Measurements from ENCODE around the gene RPS21.

Gene RPS21

DNA sequence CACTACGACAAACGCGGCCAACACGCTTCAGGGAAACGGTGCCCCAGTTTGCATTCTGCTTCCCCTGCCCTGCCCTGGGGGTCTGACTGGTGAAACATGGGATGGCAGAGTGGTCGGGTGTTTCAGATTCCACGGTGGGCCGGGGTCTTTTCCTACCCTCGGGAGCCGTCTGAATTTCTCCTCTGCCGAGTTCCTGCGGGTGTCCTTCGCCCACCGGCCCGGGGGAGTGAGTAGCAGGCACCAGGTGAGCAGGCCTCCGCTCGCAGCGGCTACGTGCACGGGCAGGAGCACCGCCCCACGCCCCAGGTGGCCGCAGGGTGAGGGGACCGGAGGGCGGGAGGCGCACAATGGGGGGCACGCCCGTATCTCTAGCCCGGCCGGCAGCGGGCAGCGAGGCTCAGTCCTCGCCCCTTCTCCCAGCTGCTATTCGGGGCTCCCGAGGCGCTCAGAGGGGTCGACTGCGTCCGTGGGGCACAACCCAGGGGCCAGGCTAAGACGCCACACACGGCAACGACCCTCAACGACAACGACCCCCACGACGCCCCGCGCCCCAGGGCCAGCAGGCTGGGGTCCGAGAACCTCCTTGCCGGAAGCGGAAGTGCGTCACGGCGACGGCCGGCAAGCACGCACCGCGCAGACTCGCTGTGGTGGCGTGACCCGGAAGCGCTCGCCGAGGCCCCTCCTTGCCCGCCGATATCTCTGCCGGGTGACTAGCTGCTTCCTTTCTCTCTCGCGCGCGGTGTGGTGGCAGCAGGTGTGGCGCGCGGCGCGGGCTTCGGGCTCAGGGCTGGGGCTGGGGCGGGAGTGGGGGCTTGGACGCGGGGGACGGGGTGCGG is at the start of gene RPS21:
Gene RPS21, plus strand, starts transcription at position 721 of the 836 bp plus-strand sequence. CDS start 236 bp downstream, outside the sequence.
- DNase-seq (ENCODE audit: low read depth) = peak; percentile 50
- H3K4me3 ChIP-seq (ENCODE audit: low read depth, low read length) = peak within 1 kb of the TSS; percentile 98

- H3K4me3 ChIP-seq (ENCODE audit: low read depth, low read length) = no peak overlapping the region
- DNase-seq (ENCODE audit: low read depth) = no peak
These were observed 49.2 kb upstream of the RPS21 start for GRCh38 chr20:62337558-62338293.

GRCh38 chr20:62338294-62338620 is 48.6 kb upstream of the RPS21 start:
- no peak overlapping the region for H3K4me3 ChIP-seq (ENCODE audit: low read depth, low read length)
- no peak for DNase-seq (ENCODE audit: low read depth)

DNA sequence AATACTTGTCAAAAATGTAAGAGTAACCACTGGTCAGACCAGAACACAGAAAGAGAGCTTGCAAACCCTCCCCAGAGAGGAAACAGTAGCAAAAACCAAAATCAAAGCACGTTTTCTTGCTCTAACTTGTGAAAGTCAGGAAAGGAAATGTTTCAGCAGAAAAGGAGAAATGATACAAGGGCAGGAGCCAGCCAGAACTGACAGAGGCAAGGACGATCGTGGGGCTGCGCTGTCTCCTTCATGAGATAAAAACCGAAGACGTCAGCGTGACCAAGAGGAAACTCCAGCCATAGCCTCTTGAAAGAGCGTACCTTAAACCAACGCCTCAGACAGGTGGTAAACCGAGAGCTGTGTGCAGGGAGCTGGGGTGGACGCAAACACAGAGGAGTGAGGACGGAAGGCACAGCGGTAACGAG is 47.2 kb upstream of the RPS21 start:
- H3K4me3 ChIP-seq (ENCODE audit: low read depth, low read length) = no peak overlapping the region
- DNase-seq (ENCODE audit: low read depth) = no peak

GRCh38 chr20:62342910-62343309 is 44.0 kb upstream of the RPS21 start:
- no peak overlapping the region for H3K4me3 ChIP-seq (ENCODE audit: low read depth, low read length)
- DNase-seq (ENCODE audit: low read depth) = no peak

DNA sequence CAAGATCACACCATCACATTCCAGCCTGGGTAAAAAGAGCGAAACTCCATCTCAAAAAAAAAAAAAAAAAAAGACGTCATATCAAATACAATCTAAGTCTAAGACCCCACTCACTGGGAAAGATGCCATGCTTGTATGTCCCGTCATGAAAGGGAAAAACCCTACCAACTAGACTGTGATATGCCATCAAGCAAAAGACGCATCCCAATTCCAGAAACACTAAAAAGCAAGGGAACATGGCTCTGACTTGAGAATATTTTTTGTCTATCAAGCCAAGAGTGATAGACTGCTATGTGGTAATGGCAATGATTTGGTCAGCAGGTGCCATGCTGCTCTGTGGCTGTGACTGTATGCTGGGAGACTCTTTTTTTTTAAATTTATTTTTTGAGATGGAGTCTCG is 42.8 kb upstream of the RPS21 start:
- no peak overlapping the region for H3K4me3 ChIP-seq (ENCODE audit: low read depth, low read length)
- no peak for DNase-seq (ENCODE audit: low read depth)

- no peak for DNase-seq (ENCODE audit: low read depth)
- no peak overlapping the region for H3K4me3 ChIP-seq (ENCODE audit: low read depth, low read length)
These were observed 42.1 kb upstream of the RPS21 start for GRCh38 chr20:62344782-62345181.

DNA sequence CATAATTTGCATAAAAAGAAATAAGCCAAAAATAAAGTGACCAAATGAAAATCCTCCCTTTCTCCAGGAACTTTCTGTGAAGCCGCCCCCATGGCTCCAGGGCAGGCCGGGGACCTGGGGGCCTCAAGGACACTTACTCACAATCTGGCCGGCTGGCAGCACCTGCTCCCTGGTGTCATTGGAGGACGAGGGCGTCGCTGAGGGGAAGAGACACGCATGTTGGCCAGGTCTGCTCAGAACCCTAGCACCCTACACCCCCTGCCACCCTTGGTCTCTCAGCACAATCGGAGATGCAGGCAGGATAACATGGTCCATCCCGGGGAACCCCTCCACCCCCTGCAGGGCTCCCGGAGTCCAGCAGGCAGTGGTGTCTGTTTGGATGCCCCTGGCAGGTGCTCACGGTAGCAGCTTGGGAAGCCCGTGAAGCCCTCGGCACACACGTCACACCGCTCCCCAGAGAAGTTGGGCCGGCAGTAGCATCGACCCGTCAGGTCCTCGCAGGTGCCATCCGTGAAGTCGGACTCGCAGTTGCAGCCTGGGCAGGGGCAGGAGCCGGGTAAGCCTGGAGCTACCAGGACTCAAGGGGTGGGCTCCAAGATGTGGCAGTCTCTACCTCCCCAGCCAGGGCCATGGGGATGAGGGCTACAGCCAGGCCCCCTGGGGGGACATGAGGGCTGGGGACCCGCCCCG is 41.1 kb upstream of the RPS21 start:
- no peak overlapping the region for H3K4me3 ChIP-seq (ENCODE audit: low read depth, low read length)
- no peak for DNase-seq (ENCODE audit: low read depth)

GRCh38 chr20:62346398-62347150 is 40.3 kb upstream of the RPS21 start:
- no peak for DNase-seq (ENCODE audit: low read depth)
- no peak overlapping the region for H3K4me3 ChIP-seq (ENCODE audit: low read depth, low read length)

- no peak for DNase-seq (ENCODE audit: low read depth)
- no peak overlapping the region for H3K4me3 ChIP-seq (ENCODE audit: low read depth, low read length)
These were observed 39.8 kb upstream of the RPS21 start for GRCh38 chr20:62347151-62347404.

- DNase-seq (ENCODE audit: low read depth) = no peak
These were observed 39.5 kb upstream of the RPS21 start for GRCh38 chr20:62347445-62347844.

GRCh38 chr20:62348604-62349003 is 38.3 kb upstream of the RPS21 start:
- no peak overlapping the region for H3K4me3 ChIP-seq (ENCODE audit: low read depth, low read length)
- no peak for DNase-seq (ENCODE audit: low read depth)

More at GRCh38 chr20:62347445-62347844, 39.5 kb upstream of the RPS21 start:
- H3K4me3 ChIP-seq (ENCODE audit: low read depth, low read length) = no peak overlapping the region

DNA sequence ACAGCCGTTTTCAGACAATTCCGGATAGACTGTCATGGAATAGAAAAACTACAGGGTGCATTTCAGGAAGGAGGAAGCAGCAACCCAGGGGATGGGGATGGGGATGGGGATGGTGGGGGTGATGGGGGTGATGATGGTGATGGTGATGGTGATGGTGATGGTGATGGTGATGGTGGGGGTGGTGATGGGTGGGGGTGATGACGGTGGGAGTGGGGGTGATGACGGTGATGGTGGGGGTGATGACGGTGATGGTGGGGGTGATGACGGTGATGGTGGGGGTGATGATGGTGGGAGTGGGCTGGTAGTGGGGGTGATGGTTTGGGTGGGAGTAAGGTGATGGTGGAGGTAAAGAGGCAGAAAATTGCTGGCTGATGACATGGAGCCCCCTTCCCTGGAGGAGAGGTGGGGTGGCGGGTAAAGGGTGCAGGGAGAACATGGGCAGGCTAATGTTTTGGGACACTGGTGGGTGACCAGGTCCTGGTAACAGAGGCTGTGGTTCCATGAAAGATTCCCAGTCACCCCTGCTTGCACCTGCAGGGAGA is 37.3 kb upstream of the RPS21 start:
- no peak for DNase-seq (ENCODE audit: low read depth)
- H3K4me3 ChIP-seq (ENCODE audit: low read depth, low read length) = no peak overlapping the region

DNA sequence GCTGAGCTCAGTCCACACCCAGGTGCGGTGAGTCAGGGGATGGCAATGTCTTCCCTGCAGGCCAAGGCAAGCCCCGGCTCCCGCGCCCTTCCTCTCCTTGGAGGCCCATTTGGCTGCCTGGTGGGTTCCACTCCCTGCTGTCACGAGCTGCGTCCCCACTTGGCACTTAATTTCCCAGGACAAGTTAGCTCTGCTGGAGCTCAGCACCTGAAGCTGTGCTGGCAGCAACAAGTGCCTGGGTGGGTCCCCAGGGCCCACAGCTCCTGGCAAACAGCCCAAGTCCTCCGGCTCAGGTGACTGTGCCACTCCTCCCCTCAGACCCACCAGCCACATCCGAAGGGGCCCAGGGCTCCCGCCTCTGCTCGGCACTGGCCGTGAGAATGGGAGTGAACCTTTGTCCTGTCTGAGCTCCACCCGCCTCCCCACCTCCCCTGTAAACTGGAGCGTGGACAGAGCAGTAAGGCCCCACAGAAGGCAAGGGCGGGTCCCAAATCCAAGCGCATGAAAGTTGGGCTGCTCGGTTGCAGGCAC is 36.7 kb upstream of the RPS21 start:
- no peak for DNase-seq (ENCODE audit: low read depth)
- H3K4me3 ChIP-seq (ENCODE audit: low read depth, low read length) = no peak overlapping the region

DNA sequence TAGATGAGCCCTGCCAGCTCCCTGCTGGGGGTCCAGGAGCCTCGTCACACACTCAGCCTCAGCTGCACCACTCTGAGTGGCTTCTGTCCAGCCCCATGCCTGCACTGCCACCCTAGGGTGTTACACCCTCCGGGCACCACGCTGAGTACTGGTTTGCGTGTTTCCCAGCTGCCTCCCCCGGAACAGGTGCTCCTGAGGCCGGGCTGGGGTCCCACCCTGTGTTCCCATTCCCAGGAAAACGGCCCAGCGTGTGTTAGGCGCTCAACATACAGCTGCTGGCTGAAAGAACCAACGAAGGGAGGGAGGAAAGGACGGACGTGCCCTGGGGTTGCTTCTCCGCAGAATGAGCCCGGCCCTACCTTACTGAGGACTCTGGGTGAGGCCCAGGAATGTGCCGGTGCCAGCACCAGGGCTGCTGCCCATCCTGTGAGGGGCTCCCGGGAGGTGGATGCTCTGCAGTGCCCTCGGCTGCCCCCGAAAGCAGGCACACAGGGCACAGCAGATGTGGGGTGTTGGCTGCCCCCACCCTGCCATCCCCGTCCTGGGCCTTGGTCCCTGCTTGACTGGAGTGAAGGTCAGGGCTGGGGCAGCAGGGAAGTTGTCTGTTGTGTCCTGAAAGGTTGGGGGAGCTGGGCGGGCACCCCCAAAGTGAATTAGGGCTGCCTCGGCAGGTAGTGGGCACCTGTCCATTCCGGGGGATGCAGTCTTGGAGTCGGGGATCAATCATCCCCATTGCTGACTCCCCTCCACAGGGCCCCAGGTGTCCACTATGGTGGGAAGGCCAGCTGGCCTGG is 36.1 kb upstream of the RPS21 start:
- no peak for DNase-seq (ENCODE audit: low read depth)
- H3K4me3 ChIP-seq (ENCODE audit: low read depth, low read length) = no peak overlapping the region

DNA sequence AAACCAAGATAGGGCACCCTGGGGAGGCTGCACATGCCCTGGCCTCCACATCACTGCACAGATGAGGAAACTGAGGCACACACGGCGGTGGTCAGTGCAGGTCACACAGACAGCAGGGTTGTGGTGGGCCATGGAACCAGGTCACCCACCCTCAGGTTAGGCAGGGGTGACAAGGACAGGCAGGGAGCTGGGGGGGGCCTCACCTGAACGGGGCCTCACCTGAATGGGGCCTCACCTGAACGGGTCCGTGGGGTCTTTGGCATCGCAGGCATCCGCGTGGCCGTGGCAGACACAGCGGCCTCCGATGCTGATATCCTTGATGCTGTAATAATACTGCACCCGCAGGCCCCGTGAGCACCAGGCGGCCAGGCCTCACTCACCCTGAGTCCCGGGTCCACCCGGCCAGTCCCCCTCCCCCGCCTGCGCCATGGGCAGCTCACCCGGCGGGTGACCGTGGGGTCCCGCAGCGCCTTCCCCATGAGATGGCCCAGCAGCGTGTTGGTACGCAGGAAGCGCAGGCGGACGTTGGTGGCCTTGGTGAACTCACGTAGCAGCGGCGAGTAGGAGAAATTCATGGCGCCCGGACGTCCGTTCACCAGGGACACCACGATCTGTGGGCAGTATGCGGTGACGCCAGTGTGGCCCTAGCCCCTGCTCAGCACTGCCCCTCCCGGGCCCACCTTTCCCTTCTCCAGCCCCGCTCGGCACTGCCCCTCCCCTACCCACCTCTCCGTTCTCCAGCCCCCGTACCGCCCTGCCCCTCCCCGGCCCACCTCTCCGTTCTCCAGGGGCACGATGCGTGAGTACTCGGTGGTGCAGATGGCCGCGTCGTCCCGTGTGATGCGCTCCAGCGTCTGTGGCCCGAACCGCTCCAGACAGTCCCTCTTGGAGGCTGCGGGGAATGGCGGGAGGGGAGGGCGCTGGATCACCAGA is 35.2 kb upstream of the RPS21 start:
- no peak overlapping the region for H3K4me3 ChIP-seq (ENCODE audit: low read depth, low read length)
- DNase-seq (ENCODE audit: low read depth) = no peak

DNA sequence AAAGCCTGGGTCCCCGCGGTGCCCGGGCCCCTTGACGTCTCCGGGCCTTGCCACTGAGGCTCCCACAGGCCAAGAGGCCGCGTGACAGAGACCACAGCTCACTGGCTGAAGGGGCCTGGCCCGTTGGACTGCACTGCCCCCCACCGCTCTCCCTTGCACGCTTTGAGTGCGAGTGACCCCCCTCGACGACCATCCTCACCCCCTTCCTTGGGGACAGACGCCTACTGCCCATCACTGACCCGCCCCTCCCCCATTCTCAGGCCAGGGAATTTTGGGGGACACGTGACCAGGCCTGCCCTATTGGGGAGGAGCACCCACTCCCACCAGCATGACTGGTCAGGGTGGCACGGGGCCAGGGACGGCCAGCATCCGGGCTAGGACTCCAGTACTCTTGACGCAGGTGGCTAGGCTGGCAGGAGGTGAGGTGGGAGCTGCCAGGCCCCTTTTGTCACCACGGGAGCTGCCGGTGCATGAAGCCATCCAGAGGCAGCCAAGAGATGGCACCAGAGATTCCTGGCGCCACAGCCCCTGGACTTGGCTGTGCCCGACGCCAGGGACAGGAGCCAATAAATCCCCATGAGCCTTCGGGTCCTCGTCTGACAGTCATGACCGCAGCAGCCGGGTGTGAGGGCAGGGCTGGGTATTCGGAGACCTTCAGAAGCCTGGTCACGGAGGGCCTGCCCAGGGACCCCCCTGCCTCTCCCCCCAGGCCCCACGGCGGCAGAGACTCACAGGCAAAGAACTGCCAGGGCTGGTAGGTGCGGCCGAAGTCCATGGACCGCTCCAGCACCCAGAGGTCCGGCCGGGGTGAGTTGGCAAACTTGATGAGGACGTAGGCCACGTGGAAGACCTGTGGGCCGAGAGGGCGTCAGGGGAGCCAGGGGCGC is 34.3 kb upstream of the RPS21 start:
- no peak overlapping the region for H3K4me3 ChIP-seq (ENCODE audit: low read depth, low read length)
- DNase-seq (ENCODE audit: low read depth) = no peak

Measured in skeletal muscle cell (primary cell).